ENCODE measurements around the gene KCNQ5.
A peak's percentile ranks its signal among the peaks of the same experiment; 100 is the strongest.
"Not testable (repeated sequence)": the region's sequence is repeated elsewhere in the genome, so short reads cannot be mapped to it uniquely, and the experiment has no call there.

KCNQ5 gene

DNA sequence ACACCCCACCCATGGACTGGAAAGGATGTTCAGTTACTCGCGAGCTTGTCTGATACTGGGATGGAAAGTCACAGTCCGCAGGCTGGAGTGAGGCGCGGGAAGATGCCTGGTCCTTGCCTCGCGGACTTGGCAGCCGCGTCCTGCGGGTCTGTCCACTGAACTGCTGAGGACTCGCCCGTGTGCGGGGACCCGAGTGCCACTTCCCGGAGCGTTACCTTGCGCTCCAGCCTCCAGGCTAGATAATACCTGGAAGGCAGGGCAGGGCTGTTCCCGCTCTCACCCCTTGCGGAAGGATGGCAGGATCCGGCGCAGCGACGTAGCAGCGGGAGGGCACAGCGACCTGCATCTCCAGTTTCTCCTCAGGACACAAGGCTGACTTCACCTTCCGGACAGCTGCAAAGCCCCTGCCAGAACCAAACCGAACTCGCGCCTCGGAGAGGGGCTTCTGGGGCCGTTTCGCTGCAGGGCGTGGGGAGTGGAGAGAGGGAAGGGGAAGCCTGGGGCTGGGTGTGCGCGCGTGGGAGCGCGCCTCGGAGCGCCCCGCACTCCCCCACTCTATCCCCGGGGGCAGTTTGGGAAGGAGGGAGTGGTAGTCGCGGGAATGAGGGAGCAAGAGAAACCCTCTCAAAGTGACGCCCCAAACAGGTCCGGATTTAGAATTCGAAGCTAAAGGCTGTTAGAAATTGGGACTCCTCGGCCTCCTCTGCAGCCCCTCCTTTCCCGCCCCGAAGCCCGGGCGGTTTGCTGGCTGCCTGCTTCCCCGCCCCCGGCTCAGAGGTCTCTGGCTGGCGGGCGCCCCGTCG is at the start of gene KCNQ5:
TSS of gene KCNQ5 (plus strand) at position 774 of the 803 bp plus-strand sequence.
- peak; percentile 45 for DNase-seq

DNA sequence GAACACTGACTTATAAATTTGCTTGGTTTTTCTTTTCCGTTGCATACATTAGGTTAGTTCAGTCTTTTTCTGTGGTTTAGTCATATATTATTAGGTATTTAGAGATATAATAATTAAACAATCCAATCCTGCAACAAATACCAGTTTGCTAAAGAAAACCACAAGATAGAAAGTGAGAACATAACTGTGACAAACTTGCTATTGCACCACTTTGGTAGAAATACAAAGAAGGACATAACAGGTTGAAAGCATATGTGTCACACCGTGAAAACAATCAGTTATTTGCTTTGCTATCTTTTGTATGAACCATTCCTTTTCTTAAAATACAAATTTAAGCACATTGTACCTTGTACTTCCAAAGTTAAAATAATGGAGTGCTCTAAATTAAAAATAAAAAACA is 42.0 kb upstream of the KCNQ5 start:
- no peak for DNase-seq

DNA sequence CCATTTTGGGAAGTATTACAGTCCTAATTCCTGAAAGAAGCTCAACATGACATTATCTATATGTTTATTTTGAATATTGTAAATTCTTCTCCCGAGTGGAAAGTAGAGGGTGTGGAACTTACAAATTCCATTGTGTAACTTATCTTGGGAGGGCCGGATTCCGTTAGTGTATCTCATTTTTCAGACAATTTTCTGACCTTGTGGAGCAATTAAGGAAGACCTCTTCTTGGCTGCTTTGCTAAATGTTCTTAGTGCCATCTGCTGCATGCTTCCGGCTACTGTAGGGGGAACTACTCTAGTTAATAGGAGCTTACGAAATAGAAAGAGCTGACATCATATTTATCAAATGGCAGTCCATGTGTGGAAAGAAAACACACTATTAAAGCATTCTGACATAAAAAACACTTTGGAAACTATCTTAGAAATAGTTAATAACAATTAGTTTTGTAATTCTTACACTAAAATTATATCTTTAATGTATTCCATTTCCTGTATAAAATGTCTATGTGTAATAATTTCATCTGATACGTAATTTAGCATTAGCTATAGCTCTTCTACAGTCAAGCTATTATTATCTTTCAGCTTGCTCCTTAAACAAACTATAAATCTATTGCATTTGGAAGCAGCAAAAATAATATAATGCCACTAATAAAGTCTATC is 41.5 kb upstream of the KCNQ5 start:
- peak; percentile 5 for DNase-seq

DNA sequence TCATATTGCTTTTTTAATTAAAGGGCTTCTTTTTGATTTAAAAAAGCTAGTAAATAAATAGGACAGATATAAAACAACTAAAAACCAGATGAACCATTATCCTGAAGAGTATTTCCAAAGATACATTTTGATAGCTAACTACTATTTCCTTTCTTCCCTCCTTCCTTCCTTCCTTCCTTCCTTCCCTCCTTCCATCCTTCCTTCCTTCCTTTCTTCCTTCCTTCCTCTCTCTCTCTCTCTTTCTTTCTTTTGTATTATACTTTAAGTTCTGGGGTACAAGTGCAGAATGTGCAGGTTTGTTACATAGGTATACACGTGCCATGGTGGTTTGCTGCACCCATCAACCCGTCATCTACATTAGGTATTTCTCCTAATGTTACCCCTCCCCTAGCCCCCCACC is 40.9 kb upstream of the KCNQ5 start:
- not testable (repeated sequence) for DNase-seq

DNA sequence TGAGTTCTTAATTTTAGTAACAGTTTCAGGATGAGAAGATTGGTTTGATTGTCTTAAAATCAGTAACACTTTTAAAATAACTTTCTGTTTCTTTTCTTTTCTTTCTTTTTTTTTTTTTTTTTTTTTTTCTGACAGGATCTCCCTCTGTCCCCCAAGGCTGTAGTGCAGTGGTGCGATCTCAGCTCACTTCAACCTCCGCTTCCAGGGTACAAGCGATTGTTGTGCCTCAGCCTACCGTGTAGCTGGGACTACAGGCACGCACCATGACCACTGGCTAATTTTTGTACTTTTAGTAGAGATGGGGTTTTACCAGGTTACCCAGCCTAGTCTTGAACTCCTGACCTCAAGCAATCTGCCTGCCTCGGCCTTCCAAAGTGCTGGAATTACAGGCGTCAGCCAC is 33.7 kb upstream of the KCNQ5 start:
- DNase-seq: no peak

DNA sequence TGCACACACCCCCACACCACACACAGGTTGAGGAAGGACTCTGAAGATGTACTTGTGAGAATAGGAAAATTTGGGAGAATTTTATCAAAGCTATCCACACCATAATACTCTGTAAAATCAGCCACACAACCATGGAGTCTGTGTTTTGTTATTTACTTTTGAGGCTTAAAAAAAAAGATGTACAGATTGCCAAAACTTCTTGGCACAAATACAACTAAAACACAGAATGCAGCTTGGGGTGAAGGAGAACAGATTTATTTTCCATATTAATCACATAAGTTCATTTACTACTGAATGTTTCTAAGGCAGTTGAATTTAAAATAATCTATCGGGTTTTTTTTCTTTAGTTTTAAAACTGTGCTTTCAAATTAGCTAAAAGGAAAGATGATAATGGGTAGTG is 32.8 kb upstream of the KCNQ5 start:
- no peak for DNase-seq

DNA sequence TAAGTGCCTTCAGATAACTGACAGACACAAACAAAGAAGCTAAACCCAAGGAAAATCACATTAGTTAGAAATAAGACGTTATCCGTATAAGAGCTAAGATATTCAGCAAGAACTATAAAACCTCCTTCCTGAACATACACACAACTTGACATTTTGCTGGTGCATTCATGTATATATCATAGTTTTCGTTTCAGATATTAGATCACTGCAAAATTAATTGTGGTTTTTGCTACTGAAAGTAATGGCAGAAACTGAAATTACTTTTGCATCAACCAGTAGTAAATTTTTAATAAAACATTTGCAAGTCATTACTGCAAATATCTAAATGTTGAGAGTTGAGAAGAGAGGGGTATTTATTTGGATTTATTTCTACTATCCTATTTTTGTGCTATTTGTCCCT is 26.1 kb upstream of the KCNQ5 start:
- DNase-seq: no peak

DNA sequence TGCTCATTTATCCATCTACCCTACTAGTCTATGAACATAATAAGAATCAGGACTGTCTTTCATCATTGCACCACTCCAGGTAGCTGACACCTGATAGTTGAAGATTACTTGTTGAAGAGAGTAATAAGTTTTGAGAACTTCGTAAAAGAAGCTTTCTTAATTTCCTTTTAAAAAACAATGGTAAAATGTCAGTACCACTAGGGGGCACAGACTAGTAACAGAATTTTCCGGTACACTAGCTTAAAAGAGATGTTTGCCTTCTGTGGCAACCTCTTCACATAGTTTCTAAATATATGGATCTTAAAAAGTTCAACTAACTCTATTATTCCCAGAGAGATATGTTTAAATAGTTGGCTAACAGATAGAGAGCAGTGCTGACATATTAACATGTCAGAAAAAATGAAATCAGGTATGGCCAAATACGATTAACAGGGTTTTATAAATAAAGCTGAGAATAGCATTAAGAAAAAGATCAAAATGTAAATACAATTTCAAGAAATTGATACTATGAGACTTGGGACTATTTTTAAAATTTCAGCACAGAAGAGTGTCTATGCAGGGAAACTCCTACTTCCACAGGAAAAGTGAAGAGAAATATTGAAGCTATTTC is 5.4 kb upstream of the KCNQ5 start:
- no peak for DNase-seq

DNA sequence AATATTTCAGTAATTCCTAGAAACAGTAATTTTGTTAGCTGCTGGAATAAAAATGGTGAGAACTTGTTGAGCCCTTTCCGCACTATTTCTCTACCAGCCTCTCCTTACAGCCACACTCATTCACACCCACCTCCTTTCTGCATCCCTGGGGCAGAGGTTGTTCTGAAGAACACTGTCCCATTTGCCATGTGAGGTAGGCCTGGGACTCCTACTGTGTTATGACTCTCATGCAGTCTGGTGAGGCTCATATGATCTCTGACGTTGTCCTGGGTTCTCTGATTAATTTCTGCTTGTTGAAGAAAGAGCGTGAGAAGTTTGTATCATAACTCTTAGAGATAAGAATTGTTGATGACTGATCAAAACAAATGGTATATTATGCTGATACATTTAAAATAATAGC is 4.1 kb upstream of the KCNQ5 start:
- DNase-seq: no peak

DNA sequence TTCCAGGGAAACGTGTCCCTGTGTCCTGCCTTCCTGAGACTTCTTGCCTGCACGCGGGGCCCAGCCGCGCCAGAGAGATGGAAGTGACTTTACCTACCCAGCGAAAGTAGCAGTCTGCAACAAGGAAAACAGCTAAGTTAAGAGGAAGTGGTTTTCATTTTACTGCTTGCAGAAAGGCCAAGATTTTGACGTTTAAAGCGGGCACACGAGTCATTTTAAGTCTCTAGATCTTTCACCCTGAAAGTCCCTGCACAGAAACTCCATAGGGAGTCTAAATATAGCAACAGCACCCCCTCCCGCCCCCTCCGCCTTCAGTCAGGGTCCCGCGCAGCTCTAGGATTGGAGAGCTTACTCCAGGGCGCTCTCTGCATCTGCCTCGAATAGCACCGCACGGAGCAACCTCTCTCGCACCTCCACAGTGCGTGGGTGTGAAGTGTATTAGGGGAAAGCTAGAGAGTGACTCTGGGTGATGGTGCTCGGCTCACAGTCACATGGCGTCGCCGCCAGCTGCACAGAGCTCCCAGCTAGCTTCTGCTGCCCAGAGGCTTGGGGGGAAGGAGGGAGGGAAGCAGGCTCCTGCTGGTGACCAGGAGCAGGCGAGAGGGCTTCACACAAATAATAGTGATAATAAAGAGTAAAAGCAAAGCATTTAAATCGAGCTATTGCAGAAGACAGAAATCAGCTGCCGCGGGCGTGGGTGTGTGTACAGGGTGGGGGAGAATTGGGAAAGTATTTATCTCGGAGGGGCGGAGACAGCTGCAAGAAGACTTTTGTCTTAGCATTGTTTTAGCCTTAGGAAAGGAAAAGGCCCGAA is 1.8 kb upstream of the KCNQ5 start:
- DNase-seq: peak; percentile 89

DNA sequence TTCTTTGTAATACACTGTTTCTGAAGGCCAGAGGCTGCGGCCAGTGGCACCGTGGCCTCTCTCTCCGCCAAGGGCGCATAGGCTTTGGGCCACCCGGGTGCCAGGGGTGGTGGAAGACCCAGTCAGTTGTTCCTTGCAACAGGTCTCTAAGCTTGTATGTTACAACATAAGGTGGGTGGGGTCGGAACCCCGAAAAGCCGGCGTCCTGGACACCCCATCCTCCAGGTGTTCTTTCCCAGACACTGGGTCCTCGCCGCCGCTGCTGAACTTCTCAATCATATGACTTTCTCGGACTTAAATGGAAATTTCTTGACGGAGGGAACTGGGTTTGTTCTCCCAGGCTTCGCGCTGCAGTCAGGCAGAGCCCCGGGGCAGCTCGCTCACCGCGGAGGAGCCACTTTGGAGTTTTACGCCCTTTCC is 983 bp upstream of the KCNQ5 start:
- DNase-seq: peak; percentile 34

DNA sequence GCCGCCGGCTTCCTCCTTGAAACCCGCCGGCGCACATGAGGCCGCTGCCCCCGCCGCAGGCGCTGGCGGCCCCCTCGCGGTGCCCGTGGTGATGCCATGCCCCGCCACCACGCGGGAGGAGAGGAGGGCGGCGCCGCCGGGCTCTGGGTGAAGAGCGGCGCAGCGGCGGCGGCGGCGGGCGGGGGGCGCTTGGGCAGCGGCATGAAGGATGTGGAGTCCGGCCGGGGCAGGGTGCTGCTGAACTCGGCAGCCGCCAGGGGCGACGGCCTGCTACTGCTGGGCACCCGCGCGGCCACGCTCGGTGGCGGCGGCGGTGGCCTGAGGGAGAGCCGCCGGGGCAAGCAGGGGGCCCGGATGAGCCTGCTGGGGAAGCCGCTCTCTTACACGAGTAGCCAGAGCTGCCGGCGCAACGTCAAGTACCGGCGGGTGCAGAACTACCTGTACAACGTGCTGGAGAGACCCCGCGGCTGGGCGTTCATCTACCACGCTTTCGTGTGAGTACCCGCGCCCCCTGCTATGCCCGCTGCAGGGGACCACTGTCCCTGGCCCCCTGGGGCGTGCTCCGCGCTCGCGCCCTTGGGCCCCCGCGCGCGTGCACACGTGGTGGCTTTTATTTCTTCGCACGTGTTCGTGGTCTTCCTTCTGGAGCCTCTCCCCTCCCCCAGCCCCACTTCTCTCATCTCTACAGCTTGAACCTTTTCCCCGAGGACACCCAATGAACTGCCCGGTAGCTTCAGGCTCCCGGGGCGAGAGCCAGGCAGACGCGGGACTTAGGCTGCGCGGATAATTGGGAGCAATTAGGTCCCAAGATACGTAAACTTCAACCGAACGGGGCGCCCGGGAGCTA is 453 bp downstream of the KCNQ5 start:
- DNase-seq: peak; percentile 68

DNA sequence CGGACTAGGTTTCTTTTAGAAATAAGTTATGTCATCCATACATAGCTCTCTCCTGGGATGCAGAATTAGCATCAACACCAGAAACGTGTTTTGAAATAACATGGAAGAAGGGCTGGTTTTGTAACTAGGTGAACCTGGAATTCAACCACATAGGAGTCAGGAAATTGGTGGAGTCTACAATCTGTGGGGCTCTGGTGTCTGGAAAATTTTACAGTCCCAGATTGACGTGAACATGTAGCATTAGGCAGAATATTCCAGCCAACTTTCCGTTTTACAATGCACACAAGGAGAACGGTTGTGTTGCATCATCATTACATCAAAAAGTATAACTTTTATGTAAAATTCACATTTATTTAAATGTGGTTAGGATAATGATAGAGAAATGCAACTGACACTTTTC is 1.9 kb downstream of the KCNQ5 start:
- DNase-seq: no peak

DNA sequence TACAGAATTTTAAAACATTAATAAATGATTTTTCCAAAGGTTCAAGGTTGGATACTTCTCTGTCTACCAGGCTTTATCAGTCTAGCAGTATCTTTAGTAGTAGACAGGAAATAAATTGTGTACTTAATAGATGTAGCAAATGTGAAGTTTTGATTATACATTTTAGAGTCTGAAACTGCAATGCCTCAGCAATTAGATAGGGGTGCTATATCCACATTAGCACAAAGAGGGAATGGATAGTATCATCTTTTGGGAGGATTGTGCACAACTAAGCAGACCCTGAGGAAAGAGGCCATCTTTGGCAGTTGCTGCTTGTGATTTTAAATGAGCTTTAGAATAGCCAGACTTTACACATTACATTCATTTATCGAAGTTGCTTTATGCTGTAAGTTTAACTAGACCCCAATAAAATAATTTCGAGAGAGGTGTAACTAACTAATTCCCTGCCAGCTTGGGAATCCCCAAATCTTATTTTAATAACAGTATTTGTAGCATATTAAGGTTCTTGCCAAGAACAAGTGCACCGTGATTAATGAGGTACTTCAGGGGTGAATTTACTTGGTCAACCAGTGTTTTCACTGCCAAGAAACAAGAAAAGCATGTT is 2.8 kb downstream of the KCNQ5 start:
- no peak for DNase-seq

DNA sequence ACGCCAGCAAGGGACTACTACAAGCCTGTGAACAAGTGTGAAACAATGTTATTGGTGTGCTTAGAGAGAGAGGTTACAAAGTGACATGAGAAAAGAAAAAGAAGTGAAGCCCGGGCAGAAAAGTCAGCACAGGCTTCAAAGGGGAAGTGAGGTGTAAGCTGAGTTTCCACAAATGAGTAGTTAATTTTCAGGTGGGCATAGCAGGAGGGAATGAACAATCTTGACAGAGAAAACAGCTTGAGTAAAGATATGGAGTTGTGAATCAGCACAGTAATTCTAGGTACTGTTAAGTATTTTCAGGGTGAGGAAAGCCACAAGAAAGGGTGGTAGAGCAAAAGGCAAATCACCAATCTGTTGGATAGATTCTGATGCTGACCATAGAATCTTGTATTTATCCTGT is 4.3 kb downstream of the KCNQ5 start:
- DNase-seq: peak; percentile 32

DNA sequence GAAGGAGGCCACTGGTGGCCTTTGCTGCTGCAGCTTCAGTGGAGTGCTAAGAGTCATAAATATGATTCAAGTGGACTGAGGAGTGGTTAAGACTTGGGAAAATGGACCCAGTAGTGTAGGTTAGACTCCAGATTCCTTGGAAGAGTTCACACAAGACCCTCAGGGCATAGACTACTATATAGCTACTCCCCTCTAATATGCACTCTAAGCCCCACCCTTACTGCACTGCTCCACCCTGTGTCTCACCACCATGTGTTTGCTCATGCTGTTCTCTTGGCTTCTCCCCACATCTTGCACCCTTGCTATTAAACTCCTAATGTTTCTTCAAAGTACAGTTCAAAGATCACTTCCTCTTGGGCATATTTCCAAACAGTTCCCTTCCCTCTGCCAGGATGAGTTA is 5.7 kb downstream of the KCNQ5 start:
- DNase-seq: no peak

DNA sequence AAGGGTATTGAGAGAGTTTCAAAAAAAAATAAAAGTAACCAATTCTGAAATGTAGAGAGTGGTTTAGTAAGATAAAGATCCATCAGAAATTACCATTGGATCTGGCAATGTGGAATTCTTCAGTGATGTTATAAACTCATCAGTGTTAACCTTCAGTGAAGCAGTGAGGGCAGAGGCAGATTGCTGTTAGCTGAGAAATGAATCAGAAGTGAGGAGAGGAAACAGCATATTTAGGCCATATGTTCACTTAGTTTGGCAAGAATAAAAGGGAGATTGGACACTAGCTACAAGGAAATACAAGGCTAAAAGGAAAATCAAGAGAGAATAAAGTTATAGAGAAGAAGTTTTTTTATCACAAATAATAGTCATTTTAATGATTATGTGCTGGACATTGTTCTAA is 9.6 kb downstream of the KCNQ5 start:
- DNase-seq: no peak

DNA sequence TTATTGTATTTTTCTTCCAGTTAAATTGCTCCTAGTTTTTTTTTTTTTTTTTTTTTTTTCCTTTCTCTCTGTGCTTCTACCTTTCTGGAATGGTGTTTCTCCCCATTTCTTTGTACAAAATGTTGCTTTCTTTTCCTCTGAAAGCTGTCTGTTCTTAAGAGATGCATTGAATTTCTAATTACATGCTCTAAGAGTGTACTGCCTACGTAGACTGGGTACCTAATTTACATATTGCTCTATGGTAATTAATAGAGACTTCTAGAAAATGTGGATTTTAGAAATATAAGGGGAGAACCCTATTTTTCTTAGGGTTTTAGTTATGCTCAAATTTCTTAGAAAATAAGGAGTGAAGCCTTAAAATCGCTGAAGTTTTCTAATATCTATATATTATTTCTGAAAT is 13.8 kb downstream of the KCNQ5 start:
- DNase-seq: no peak

DNA sequence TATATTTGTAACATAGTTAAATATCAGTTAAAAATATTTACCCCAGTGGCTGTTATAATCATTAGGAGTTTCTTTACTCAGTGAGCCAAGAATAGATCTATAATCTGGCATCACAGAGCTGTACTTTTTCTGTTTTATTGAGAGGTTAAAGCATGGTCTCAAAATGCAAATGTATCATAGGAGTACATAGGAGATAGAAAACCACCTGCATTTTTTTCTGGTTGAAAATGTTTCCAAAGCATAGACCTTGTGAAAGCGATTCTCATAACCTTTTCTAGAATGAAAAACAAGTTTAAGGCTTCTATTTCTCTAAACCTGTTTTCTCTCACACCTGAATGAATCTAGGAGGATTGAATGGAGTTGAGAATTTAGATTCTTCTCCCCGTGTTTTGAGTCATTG is 14.4 kb downstream of the KCNQ5 start:
- DNase-seq: no peak

DNA sequence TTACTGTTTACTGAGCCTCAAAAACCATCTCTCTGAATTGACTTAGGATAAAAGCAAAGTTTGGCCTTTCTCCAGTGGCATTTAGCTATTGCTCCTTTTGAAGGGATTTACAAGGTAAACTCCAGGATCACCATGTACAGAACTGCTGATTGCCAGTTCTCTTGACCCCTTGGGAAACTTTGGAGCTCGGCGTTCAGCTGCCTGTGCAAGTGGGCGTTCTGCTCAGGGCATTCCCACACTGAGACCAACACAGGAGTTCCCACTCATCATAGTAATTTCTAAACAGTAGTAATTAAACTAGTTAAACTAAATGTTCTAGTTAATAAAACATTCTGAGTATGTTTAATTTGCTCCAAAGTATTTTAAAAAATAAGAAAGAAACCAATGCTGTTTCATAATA is 14.9 kb downstream of the KCNQ5 start:
- no peak for DNase-seq

DNA sequence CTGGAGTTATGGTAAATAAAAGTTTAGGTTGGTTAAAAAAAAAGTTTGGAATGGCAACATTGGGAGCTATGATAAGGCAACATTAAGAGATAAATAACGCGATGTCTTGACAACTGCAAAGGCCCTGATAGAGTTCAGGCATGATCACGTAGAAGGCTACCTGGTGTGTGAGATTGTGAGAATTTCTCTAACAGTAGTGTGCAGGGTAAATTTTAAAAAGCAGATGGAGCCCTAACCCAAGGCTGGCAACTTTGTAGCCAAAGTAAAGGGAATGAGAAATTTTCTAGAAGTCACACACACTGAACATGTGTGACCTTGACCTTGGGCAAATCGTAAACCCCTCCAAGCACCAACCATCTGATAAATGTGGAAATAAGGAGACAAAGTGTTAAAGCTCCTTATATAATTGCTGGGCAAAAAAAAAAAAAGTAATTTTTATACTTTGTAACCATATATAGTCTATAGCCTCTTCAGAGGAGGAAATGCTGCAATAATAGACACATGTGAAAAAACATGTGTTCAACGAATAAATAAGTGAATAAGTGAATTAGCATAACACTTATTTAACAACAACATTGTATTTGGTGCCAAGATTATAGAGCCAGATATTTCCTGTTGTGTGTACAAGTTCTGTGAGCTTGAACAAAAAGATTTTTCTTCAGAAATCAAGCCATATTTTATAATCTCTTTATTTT is 18.2 kb downstream of the KCNQ5 start:
- DNase-seq: no peak

DNA sequence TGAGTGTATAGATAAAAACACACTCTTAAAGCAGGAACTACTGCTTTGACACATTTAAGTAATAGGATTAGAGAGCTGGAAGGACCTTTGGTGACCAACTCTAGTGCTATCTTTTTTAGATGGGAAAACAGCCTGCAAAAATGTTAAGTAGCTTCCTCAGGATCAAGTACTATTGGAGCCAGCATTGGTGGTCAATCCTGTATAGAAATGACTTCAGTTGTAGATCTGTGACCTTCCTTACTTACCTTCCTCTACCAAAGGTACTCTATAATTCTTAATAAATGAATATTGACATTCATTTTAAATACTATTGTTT is 18.7 kb downstream of the KCNQ5 start:
- no peak for DNase-seq
